ENCODE measurements around the gene COL5A1. TPM values are rescaled to one million over a fixed set of nuclear protein-coding genes. Genes with fewer than 3 reads are reported as not detected.

COL5A1 gene
- total RNA-seq, 1 donor: 801 TPM

DNA sequence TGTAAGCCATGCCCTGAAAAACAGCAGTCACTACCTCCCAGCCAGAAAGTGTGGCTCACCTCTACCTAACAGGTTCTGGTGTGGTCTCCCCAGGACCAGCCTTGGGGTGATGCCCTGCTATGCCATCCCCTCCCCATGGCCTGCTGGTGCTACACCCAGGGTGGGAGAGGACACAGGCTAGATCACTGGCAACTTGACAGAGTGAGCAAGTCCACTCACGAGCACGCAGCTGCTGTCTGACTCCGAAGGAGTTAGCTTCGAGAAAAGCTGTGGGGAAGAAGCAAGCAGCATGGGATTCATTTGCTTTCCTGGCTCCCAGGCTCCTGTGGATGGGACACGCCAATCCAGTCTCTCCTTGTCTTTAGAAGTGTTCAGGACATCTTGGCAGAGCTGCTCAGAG lies 102.2 kb downstream of the COL5A1 start:
- no peak overlapping the region for H3K4me2 ChIP-seq (ENCODE audit: insufficient read depth, low read length)
- H3K36me3 ChIP-seq (ENCODE audit: insufficient read depth, low read length): peaks cover 97% of the 10 kb centered on the region
- no peak for DNase-seq (ENCODE audit: insufficient read length, low spot score, missing footprints)
- no peak overlapping the region for H3K4me3 ChIP-seq (ENCODE audit: insufficient read depth, low read length)
- peaks cover 14% of the 10 kb centered on the region for H3K79me2 ChIP-seq (ENCODE audit: insufficient read depth, low read length)
- H2AFZ ChIP-seq (ENCODE audit: low read length): no peak overlapping the region
- no peak overlapping the region for H3K27ac ChIP-seq (ENCODE audit: low read depth, low read length)
- no peaks in the 10 kb centered on the region for H3K27me3 ChIP-seq (ENCODE audit: insufficient read depth, low read length)
- peaks cover 78% of the 10 kb centered on the region for H4K20me1 ChIP-seq (ENCODE audit: insufficient read depth, low read length)
- TF ChIP-seq, protein P1, sequence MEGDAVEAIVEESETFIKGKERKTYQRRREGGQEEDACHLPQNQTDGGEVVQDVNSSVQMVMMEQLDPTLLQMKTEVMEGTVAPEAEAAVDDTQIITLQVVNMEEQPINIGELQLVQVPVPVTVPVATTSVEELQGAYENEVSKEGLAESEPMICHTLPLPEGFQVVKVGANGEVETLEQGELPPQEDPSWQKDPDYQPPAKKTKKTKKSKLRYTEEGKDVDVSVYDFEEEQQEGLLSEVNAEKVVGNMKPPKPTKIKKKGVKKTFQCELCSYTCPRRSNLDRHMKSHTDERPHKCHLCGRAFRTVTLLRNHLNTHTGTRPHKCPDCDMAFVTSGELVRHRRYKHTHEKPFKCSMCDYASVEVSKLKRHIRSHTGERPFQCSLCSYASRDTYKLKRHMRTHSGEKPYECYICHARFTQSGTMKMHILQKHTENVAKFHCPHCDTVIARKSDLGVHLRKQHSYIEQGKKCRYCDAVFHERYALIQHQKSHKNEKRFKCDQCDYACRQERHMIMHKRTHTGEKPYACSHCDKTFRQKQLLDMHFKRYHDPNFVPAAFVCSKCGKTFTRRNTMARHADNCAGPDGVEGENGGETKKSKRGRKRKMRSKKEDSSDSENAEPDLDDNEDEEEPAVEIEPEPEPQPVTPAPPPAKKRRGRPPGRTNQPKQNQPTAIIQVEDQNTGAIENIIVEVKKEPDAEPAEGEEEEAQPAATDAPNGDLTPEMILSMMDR (IDR thresholded peaks at IDR 0.05; ENCODE audit: extremely low read depth, low read depth, low read length): no peak
- no peaks in the 10 kb centered on the region for H3K9me3 ChIP-seq (ENCODE audit: low read depth, low read length)
- H3K4me1 ChIP-seq (ENCODE audit: insufficient read depth, low read length): no peaks in the 10 kb centered on the region

DNA sequence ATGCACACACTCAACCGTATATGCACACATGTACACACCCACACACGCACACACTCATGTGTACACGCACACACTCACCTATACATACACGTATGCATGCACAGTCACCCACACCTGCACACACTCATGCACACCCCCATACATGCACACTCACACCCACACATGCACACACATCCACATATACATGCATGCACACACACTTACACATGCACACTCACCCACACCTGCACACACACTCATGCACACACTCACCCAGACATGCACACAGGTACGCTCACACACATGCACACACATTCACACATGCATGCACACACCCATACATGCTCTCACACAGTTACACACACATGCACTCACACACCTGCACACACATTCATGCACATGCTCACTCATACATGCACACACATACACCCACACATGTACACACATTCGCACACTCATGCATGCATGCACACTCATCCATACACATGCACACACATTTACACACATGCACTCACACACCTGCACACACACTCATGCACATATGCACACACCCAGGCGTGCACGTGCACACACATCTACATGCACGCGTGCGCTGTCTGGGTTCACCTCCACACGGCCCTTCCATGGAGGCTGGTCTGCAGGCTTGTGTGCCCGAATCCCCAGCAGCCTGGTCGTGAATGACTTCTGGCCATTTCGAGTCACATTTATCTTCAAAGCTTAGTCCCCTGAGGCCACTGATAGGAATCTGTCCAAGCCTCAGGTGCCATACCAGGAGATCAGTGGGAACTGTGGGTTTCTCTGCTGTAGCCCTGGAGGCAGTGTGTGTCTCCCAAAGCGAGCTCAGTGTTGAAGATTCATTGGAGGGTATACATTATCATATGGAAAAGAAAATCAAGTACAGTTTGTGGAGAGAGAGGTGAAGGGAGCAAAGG lies 103.0 kb downstream of the COL5A1 start:
- Histone ChIP-seq H3K4me3 (ENCODE audit: insufficient read depth, low read length) (no peak overlapping the region), H4K20me1 (ENCODE audit: insufficient read depth, low read length) (peaks cover 79% of the 10 kb centered on the region), H3K79me2 (ENCODE audit: insufficient read depth, low read length) (peaks cover 7% of the 10 kb centered on the region), H3K4me2 (ENCODE audit: insufficient read depth, low read length) (no peak overlapping the region), H3K9me3 (ENCODE audit: low read depth, low read length) (no peaks in the 10 kb centered on the region), H3K27ac (ENCODE audit: low read depth, low read length) (no peak overlapping the region), H2AFZ (ENCODE audit: low read length) (no peak overlapping the region), H3K36me3 (ENCODE audit: insufficient read depth, low read length) (peaks cover 97% of the 10 kb centered on the region), H3K27me3 (ENCODE audit: insufficient read depth, low read length) (no peaks in the 10 kb centered on the region), H3K4me1 (ENCODE audit: insufficient read depth, low read length) (no peaks in the 10 kb centered on the region)
- TF ChIP-seq, protein P1 (IDR thresholded peaks at IDR 0.05; ENCODE audit: extremely low read depth, low read depth, low read length): no peak
- no peak for DNase-seq (ENCODE audit: insufficient read length, low spot score, missing footprints)

DNA sequence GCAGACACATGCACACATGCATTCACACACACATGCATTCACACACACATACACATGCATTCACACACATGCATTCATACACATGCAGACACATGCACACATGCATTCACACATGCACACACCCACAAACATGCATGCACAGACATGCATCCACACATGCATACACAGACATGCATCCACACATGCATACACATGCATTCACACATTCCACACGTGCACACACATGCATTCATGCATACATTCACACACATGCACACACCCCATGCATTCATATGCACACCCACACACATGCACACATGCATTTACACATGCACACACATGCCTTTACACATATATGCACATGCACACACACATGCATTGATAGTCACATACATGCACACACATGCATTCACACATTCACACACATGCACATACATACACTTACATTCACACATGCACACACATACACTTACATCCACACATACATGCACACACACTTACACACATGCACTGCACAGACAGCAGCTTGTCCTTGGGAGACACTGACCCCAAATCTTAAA lies 106.4 kb downstream of the COL5A1 start:
- no peaks in the 10 kb centered on the region for H3K9me3 ChIP-seq (ENCODE audit: low read depth, low read length)
- peaks cover 14% of the 10 kb centered on the region for H3K79me2 ChIP-seq (ENCODE audit: insufficient read depth, low read length)
- TF ChIP-seq, protein P1 (IDR thresholded peaks at IDR 0.05; ENCODE audit: extremely low read depth, low read depth, low read length): no peak
- H3K27me3 ChIP-seq (ENCODE audit: insufficient read depth, low read length): no peaks in the 10 kb centered on the region
- DNase-seq (ENCODE audit: insufficient read length, low spot score, missing footprints): no peak
- no peak overlapping the region for H3K4me2 ChIP-seq (ENCODE audit: insufficient read depth, low read length)
- H3K27ac ChIP-seq (ENCODE audit: low read depth, low read length): no peak overlapping the region
- no peaks in the 10 kb centered on the region for H3K4me1 ChIP-seq (ENCODE audit: insufficient read depth, low read length)
- H3K4me3 ChIP-seq (ENCODE audit: insufficient read depth, low read length): no peak overlapping the region
- no peak overlapping the region for H2AFZ ChIP-seq (ENCODE audit: low read length)
- H4K20me1 ChIP-seq (ENCODE audit: insufficient read depth, low read length): peaks cover 62% of the 10 kb centered on the region
- H3K36me3 ChIP-seq (ENCODE audit: insufficient read depth, low read length): peaks cover 92% of the 10 kb centered on the region

DNA sequence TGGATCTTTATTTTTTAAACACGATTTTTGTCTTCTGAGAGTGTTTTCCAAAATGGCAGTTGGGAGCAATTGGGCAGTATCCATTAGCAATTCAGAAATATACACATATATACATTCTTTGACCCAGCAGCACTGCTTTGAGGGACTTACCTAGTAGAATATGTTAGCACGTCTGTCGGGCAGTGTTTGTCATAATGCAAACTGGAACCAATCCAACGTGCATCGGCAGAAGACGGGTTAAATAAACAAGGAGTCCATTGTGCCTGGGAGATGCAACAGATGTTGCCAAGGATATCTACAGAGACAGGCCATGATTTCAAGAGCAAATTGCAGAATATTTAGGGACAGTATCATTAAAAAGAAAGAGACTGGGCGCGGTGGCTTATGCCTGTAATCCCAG lies 107.0 kb downstream of the COL5A1 start:
- Histone ChIP-seq H3K79me2 (ENCODE audit: insufficient read depth, low read length) (peaks cover 14% of the 10 kb centered on the region), H3K4me1 (ENCODE audit: insufficient read depth, low read length) (no peaks in the 10 kb centered on the region), H3K27me3 (ENCODE audit: insufficient read depth, low read length) (no peaks in the 10 kb centered on the region), H3K9me3 (ENCODE audit: low read depth, low read length) (no peaks in the 10 kb centered on the region), H3K36me3 (ENCODE audit: insufficient read depth, low read length) (peaks cover 92% of the 10 kb centered on the region), H3K27ac (ENCODE audit: low read depth, low read length) (no peak overlapping the region), H3K4me2 (ENCODE audit: insufficient read depth, low read length) (no peak overlapping the region), H2AFZ (ENCODE audit: low read length) (no peak overlapping the region), H3K4me3 (ENCODE audit: insufficient read depth, low read length) (no peak overlapping the region), H4K20me1 (ENCODE audit: insufficient read depth, low read length) (peaks cover 60% of the 10 kb centered on the region)
- TF ChIP-seq, protein P1 (IDR thresholded peaks at IDR 0.05; ENCODE audit: extremely low read depth, low read depth, low read length): no peak
- no peak for DNase-seq (ENCODE audit: insufficient read length, low spot score, missing footprints)

Measured in osteoblast (primary cell).